NCI-H748 (cell line): Measurements from ENCODE around the gene MYL4.

Source experiments
- DNase-seq: peaks from one replicate; lab custom pipeline; 2025; ENCODE audit not compliant: unreplicated experiment; lab: John Stamatoyannopoulos, UW

MYL4 gene

DNA sequence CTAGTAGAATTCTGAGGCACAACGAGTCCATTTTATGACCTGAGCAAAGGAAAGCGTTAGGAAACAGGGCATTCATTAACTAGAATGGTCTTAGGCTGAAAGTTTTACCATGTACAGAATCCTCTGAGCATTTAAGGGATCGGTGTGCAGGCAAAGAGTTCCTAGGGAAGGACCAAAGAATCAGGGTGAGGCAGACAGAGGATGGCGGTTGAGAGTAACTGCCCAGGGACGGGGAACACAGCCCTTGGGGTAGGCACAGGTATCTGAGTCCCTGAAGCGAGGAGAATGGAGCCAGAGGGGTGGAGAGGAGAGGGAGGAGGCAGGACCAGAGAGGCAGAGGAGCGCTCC, 30.4 kb downstream of the MYL4 start:
- no peak for DNase-seq

DNA sequence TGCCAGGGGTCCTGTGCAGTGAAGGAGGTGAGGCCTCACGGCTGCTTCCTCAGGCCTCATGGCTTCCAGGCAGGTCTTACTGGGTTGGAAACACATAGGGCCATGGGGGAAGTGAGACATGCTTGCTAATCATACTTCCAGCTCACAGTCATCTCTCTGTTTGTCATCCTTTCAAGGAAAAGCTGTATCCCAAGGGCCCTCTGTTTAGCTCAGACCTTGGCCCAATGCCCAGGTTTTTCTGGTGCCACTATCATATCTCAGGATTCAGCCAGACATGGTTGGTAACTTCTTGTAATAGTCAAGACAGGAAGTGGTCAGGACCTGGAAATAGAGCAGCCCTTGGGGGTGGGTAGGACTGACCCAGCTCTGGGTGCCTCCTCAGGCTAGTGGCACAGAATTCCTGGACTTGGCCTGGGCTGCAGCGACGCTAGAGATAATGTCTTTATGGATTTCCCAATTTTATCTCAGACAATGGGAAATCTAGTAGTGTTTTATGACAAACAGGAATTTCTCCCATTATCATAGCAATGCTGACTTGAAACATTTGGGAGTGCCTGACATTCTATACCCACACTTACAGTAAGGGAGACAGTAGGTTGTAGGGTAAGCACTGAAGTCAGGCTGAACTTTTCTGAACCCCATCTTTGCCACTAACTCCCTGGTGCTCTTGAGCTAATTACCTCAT, 31.0 kb downstream of the MYL4 start:
- DNase-seq: peak; percentile 11

DNA sequence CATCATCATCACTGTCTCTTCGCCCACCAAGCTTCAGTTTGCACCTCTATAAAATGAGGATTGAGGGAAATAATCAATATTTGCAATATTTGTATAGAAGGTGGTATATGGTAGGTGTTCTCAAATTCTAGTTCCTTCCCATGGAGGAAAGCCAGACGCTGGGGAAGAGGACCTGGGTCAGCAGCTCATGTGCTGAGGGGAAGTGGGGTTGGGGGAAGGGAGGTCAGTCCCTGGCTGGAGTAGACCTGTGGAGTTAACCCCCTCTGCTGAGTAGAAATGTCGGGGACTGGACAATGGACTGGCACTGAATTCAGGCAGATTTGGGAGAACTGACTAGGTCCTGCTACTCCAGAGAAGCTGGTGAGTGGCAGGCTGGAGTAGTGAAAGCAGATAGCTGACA, 31.7 kb downstream of the MYL4 start:
- DNase-seq: no peak

DNA sequence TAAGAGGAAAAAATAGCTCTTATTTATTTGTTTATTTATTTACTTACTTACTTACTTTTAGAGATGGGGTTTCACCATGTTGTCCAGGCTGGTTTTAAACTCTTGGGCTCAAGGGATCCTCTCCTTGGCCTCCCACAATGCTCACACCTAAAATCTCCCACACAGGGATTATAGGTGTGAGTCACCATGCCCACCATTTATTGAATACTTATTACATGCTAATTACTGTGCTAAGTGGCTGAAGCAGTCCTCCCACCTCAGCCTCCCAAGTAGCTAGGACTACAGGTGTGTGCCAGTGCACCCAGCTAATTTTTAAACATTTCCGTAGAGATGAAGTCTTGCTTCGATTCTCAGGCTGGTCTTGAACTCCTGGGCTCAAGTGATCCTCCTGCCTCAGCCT, 33.5 kb downstream of the MYL4 start:
- no peak for DNase-seq

DNA sequence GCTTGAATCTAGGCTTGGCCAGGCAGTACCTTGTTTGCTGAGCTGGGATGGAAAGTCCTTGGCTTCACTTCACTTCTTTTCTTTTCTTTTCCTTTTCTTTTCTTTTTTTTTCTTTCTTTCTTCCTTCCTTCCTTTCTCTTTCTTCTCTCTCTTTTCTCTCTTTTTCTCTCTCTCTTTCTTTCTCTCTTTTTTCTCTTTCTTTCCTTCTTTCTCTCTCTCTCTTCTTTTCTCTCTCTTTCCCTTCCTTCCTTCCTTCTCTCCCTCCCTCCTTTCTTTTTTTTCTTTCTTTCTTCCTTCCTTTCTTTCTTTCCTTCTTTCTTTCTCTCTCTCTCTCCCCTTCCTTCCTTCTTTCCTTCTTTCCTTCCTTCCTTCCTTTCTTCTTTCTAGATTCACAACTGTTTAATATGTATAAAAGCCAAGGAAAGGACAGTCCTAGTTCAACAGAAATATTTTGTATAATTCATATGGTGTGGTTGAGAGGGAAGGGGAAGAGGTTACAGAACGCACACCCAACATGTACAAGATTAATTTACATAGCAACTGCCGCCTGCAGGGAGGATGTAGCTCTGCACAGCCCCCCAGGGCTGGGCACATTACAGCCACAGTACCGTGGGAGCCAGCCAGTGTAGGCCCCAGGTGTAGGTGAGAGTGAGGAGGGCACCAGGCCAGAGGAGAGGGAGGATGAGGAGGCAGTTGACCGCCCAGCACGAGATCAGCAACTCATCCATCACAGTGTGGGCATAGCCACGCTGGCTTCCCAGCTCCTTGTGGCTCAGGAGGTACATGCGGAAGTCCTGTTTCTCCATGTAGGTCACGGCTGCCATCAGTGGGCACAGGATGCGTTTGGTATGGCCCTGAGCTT, 34.8 kb downstream of the MYL4 start:
- DNase-seq: no peak

DNA sequence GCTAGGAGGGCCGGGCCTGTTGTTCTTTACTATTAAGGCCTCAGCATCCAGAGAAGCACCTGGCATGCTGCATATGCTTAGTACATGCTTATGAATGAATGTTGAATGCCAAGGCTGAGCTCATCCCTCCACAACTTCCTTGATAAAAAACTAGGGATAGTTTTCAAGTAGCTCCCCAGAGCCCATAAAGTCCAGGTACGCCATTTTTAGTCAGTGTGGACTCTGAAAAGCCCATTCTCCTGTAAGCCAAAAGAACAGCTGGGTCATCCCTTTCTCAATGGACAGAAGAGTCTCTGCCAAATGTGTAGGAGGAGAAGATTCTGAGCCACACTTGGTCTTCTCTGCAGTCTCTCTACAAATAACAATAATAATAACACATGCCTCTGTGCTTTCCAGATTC, 35.5 kb downstream of the MYL4 start:
- DNase-seq: no peak

DNA sequence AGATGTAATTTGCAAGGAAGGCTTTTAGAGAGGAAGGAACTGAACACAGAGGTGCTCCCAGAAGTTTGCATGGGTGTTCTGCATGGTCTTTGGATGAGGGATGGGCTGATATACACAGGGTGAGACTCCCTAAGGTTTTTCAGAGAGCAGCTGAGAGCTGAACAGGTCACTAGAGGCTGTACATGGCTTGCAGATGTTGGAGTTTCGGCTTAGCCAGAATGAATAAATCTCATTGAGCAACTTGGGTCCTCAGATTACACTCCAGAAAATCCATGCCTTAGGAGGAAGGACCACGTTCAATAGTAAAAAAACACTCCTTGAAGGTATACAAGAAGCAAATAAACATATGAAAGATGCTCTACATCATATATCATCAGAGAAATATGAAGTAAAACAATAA, 37.0 kb downstream of the MYL4 start:
- no peak for DNase-seq

DNA sequence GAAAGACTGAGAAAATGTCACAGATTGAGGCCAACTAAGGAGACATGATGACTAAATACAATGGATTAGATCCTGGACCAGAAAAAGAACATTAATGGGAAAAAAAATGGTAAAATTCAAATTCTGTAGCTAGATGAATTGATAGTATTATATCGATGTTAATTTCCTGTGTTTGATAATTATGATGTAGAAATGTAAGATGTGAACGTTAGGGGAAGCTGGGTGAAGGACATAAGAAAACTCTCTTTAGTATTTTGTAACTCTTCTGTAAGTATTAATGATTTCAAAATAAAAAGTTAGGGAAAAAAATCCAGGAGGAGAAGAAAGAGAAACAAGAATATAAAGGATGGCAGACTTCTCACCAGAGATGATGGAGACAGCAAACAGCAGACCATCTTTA, 41.7 kb downstream of the MYL4 start:
- no peak for DNase-seq

DNA sequence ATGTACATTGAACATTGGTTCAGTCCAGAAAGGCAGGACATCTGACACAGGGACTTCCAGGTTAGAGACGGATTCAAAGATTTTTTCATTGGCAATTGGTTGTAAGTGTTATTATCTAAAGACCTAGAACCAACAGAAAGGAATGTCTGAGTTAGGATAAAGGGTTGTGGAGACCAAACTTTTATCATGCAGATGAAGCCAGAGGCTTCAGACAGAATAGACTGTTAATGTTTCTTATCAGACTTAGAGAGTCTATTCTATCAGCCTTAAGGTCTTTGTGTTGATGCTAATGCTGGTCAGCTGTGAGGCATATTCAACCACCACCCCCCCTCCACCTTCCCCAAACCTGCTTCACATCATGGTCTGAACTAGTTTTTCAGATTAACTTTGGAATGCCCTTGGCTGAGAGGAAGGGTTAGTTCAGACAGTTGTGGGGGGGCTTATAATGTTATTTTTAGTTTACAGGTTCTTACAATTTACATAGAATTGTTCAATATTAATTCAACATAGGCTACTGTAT, 42.3 kb downstream of the MYL4 start:
- no peak for DNase-seq

DNA sequence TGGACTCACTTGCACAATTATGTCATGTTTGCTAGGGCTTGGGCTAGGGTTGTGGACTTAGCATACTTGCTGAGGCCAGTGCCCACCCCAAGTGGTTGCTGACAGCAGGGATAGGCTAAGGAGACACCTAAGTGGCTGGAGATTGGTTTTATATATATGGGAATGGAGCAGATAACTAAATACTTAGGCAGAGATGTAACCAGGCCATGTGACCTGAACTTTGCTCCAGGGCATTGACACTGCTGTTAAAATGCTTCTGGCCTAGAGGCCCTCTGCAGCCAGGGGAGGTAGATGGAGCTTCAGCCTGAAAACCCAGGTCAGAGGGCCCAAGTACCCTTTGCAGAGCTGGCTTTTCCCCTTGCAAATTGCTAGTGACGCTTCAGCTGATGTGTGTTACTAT, 43.1 kb downstream of the MYL4 start:
- no peak for DNase-seq

DNA sequence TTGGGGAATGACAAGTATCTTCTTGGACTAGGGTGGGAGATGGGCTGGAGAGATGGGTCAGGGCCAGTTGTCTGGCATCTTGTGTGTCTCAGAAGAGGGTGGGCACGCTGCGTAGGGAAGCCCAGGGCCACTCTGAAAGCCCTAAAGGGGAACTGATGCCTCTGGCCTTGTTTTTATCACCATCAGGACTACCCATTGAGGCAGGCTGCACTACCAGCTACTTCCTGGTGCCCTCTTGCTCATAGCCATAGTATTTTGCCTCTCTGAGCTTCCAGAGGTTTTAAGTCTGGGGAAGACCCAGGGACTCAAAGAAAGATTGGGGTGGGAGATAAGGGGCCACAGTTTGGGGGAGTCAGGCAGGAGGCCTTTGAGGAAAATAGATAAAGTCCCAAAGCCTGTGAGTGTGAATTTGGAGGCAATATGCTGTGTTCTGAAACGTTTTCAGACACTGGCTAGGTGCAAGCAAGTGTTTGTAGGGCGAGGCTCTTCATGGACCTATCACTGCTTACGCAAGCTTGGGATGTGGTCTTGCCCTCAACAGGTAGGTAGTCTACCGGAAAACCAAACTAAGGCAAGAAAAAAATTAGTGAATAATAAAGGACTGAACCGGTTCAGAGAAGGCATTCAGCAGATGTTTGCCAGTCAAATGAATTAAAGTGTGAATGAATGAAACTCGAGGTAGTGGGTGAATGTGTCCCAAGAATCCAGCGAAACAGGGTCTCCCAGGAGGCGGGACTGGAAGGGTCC, 43.8 kb downstream of the MYL4 start:
- no peak for DNase-seq

DNA sequence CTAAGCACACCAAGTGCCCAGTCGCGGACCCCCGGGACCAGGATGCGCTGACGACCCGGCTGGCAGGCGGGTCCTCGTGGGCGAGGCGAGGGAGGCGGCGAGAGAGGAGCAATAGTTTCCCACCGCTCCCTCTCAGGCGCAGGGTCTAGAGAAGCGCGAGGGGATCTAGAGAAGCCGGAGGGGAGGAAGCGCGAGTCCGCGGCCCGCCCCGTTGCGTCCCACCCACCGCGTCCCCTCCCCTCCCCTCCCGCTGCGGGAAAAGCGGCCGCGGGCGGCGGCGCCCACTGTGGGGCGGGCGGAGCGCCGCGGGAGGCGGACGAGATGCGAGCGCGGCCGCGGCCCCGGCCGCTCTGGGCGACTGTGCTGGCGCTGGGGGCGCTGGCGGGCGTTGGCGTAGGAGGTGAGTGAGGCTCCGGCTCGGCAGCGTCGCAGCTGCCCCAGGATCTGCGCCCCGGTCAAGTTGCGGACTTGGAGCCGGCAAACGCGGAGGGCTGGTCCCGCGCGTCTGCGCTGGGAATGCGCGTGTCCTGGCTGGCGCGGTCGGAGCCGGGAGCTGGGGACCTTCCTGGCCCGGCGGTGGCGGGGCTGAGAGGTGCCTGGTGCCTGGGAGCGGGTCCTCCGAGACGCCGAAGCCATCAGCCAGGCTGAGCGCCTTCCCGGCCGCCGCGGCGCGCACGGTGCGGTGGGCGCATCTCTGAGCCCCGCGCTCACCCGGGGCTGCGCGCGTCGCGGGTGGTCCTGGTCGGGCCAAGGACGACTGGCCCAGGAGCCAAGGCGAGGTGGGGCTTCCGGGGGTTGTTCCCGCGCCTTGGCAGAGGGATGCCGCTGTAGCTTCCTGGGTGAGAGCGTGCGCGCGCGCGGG, 44.6 kb downstream of the MYL4 start, which contains the start of gene ITGB3:
TSS of gene ITGB3 (plus strand) at position 287 of the 862 bp plus-strand sequence. CDS start at position 322, 35 bp downstream.
- DNase-seq: peak; percentile 72

DNA sequence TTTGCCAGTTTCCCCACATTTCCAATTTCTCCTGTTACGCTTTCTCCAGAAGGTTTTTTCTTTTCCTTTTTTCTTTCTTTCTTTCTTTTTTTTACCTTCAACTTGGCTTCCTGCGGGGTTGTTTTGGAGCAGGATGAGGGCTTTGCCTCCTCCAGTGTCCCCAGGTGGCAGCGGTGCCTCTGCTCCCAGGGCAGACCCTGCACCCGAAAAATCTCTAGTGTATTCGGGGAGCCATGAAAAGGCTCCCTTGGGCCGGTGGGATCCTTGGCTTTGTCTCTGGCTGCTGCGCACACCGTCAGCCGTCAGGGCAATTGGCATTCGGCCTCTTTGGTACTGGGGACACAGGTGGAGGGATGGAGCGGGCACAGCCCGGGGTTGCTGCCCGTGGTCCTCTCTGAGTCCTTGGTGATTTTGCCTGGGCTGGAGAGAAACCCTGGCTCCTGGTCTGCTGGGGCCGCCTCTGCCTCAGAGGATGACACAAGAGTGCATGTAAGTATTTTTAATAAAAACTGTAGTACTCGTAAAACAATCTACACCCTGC, 45.3 kb downstream of the MYL4 start:
- DNase-seq: peak; percentile 14

DNA sequence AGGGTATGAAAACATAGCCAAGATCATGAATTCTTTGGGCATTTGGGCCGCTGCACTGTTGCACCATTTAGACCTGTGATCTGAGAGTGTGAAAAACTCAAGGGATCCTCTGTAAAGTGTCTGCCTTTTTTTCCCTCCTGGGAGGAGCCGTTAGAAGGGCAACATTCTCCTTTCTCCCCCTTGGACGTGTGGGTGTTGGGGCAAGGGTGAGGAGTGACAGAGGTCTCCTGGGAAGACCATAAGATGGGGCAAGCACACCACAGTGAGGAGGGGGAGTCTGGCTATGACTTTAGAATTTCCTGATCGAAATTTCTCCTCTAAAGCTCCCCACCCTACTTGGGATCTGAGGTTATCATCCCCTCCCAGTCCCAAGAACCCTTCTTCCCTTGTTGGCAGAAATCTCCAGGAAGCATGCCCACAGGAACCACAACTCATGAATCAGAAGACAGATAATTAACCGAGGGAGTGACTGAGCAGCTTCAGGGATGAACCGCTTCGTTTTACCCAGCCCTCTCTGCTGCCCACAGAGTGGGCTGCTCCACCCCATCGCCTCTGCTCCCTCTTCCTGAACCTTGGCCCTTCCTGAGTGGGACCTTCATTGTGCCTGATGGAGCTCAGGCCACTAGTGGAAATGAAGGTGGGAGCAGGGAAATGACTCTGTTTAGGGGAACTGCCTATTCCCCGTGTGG, 48.6 kb downstream of the MYL4 start:
- DNase-seq: no peak

DNA sequence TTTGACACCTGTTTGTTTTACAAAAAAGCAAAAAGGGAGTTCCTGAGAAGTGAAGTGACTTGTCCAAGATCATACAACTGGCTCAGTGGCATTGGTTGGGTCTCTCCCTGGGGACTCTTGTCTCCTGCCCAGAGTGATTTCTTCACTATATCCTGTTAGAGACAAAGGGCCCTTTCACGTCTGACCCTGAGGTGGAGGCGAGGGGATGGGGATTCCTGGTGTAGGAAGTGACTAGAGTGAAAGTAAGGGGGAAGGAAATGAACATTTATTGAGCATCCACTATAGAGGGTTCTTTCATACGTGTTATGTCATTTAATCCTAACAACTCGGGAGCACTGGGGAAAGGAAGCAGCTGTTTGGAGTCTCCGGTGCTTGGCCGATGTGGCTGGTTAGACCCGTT, 53.4 kb downstream of the MYL4 start:
- no peak for DNase-seq

DNA sequence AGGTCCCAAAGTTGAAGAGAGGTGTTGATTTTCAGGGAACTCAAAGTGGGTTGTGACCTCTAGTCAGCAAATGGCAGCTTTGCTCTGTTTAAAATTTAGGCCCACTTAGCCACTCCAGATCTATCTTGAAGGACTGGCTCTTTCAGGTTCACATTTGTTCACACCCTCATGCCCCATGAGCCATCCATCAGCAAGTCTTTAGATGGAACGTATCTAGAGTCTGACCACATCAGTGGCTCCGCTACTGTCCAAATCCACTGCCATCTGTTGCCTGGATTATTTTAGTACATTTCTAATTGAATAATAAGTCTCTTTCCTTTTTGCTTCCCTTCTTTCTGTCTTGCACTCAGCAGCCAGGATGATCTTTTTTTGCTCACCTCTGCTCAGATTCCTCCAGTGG, 55.0 kb downstream of the MYL4 start:
- no peak for DNase-seq

DNA sequence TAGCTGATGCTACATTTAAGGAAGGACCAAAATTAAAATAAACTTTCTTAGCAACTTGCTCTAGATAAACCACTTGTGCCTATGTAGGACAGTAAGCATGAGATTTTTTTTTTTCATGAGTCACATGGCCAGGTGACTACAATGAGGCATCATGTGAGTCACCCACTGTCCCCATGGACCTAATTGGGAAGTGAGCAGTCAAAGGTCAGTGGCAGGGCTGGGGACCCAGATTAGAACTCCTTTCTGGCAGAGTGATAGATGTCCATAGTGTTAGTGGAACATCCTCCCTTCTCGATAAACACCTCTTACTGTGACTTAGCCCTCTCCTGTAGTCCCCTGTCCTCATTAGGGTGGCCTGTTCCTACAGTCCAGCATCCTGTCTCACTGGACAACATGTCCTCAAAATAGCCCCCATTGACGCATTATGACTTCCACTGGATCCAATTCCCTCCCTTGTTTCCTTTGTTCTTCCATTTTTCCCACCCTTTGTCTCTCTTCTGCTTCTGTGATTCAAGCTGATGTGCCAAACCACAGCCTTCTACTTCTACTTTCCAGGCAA, 56.9 kb downstream of the MYL4 start:
- DNase-seq: no peak

DNA sequence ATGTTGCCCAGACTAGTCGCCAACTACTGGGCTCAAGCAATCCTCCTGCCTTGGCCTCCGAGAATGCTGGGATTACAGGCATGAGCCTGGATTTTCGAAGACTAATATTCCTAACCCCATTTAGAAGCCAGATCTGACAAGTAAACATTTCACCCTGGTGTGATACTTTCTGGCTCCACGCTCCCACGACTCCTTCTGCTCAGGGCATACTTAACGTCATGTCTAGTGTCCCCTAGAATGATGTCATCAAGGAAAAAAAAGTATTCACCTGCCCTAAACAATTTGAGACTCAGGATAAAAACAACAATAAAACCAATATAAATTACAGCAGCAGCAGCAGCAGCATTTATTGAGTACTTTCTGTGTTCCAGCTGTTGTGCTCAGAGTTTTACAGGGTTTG, 57.6 kb downstream of the MYL4 start:
- DNase-seq: no peak

DNA sequence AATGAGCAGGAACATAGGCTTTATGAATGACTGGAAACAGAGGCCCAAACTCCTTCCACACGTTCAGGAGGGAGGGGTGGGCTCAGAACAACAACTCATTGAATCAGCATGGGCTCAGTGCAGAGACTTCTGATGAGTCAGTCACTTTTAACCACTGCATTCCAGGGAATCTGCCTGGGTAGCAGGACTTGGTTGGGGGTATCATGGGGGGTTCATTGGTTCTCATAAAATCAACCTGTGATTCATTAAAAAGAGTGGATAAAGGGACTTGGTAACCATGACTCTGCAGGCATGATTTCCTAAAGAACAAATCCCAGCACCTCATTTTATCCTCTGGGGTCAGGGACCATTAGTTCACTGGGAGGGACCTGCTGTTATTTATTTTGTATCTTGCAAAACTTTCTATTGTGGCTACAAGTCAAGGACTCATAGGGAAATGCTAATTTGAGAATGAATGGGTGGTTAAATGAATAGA, 58.2 kb downstream of the MYL4 start:
- DNase-seq: no peak
